HG03280 (cell line): ENCODE measurements around the gene KRTAP3-2.

Experiments
- ATAC-seq: cut with Tn5 transposase; IDR thresholded peaks from one replicate; pipeline ENCODE4 v1.9.1; 2021; ENCODE audit warnings: mild to moderate bottlenecking, moderate library complexity; ENCODE audit not compliant: unreplicated experiment

Gene KRTAP3-2

GRCh38 chr17:40974366-40974765, 25.3 kb downstream of the KRTAP3-2 start:
- ATAC-seq, result no peak

- ATAC-seq, result no peak
Measured at GRCh38 chr17:40967582-40967981, 32.1 kb downstream of the KRTAP3-2 start.

- ATAC-seq, result no peak
Measured at GRCh38 chr17:40966848-40967247, 32.9 kb downstream of the KRTAP3-2 start, which contains the start of gene KRT39. Gene KRT39 (minus strand): TSS chr17:40966948. CDS start chr17:40966856, 92 bp downstream.

- ATAC-seq, result no peak
Measured at GRCh38 chr17:40963838-40964237, 35.9 kb downstream of the KRTAP3-2 start.

GRCh38 chr17:40962059-40962561, 37.6 kb downstream of the KRTAP3-2 start:
- ATAC-seq, result no peak

GRCh38 chr17:40961591-40961990, 38.1 kb downstream of the KRTAP3-2 start:
- ATAC-seq, result no peak

- ATAC-seq, result no peak
Measured at GRCh38 chr17:40960144-40960543, 39.6 kb downstream of the KRTAP3-2 start.

GRCh38 chr17:40958086-40958953, 41.4 kb downstream of the KRTAP3-2 start:
- no peak for ATAC-seq

- no peak for ATAC-seq
Measured at GRCh38 chr17:40956401-40957254, 43.1 kb downstream of the KRTAP3-2 start.

GRCh38 chr17:40953881-40954280, 45.8 kb downstream of the KRTAP3-2 start:
- no peak for ATAC-seq

GRCh38 chr17:40952661-40953060, 47.0 kb downstream of the KRTAP3-2 start:
- ATAC-seq, result no peak

GRCh38 chr17:40952154-40952553, 47.6 kb downstream of the KRTAP3-2 start:
- ATAC-seq, result no peak

GRCh38 chr17:40951011-40951622, 48.6 kb downstream of the KRTAP3-2 start:
- ATAC-seq, result no peak

- ATAC-seq, result no peak
Measured at GRCh38 chr17:40950176-40950575, 49.5 kb downstream of the KRTAP3-2 start.

GRCh38 chr17:40949418-40949817, 50.3 kb downstream of the KRTAP3-2 start:
- no peak for ATAC-seq
